Erythroblast (primary cell): ENCODE results near the gene DNAJC1.
"Not testable (repeated sequence)": the region's sequence is repeated elsewhere in the genome, so short reads cannot be mapped to it uniquely, and the experiment has no call there.

Experiments
- DNase-seq, 2 experiments: peaks; one replicate each; lab custom pipeline; 2025; lab: John Stamatoyannopoulos, UW
- GATA1 ChIP-seq: IDR thresholded peaks from 2 replicates; pipeline ENCODE4 v1.6.1; 2011; ENCODE audit warnings: low read depth, mild to moderate bottlenecking, control low read depth, low read length, moderate library complexity
- POLR2A ChIP-seq: IDR thresholded peaks from 2 replicates; pipeline ENCODE4 v1.6.1; 2011; ENCODE audit warnings: mild to moderate bottlenecking, low read length

DNAJC1 gene

GRCh38 chr10:22022257-22023032 is 18.9 kb upstream of the DNAJC1 start:
- TF ChIP-seq POLR2A, result no peak
- TF ChIP-seq GATA1, result no peak
- DNase-seq, result peak in 1 of 2 experiments; percentile 14

GRCh38 chr10:22021144-22021543 is 17.6 kb upstream of the DNAJC1 start:
- not testable (repeated sequence) for DNase-seq

GRCh38 chr10:22017283-22018020 is 13.9 kb upstream of the DNAJC1 start:
- DNase-seq, result peak; percentile 11 to 71
- TF ChIP-seq POLR2A, result no peak
- no peak for TF ChIP-seq GATA1

- TF ChIP-seq GATA1, result no peak
- no peak for DNase-seq
Observed at GRCh38 chr10:22016046-22016705, 12.6 kb upstream of the DNAJC1 start.

GRCh38 chr10:22010973-22011408 is 7.5 kb upstream of the DNAJC1 start:
- TF ChIP-seq GATA1 (no peak), POLR2A (no peak)
- peak; percentile 15 to 52 for DNase-seq

GRCh38 chr10:22010539-22010938 is 7.0 kb upstream of the DNAJC1 start:
- TF ChIP-seq GATA1, result no peak
- TF ChIP-seq POLR2A, result no peak
- DNase-seq, result no peak

- TF ChIP-seq GATA1 (no peak), POLR2A (no peak)
- DNase-seq, result no peak
Observed at GRCh38 chr10:22006379-22006884, 2.9 kb upstream of the DNAJC1 start.

GRCh38 chr10:22005763-22006162 is 2.2 kb upstream of the DNAJC1 start:
- no peak for DNase-seq

GRCh38 chr10:22003964-22004281 is 393 bp upstream of the DNAJC1 start:
- no peak for DNase-seq
- no peak for TF ChIP-seq GATA1
- TF ChIP-seq POLR2A, result no peak

More at GRCh38 chr10:22005763-22006162, 2.2 kb upstream of the DNAJC1 start:
- TF ChIP-seq POLR2A (no peak), GATA1 (no peak)

GRCh38 chr10:22002591-22003176 is 846 bp downstream of the DNAJC1 start:
- TF ChIP-seq GATA1 (no peak), POLR2A (no peak)
- DNase-seq, result peak; percentile 51 to 80

- no peak for DNase-seq
- TF ChIP-seq POLR2A (no peak), GATA1 (no peak)
Observed at GRCh38 chr10:21995557-21995956, 8.0 kb downstream of the DNAJC1 start.

GRCh38 chr10:21993360-21994001 is 10.0 kb downstream of the DNAJC1 start:
- DNase-seq, result peak; percentile 54 to 70

GRCh38 chr10:21991785-21992184 is 11.7 kb downstream of the DNAJC1 start:
- no peak for TF ChIP-seq GATA1
- no peak for TF ChIP-seq POLR2A
- DNase-seq, result no peak

More at GRCh38 chr10:21993360-21994001, 10.0 kb downstream of the DNAJC1 start:
- TF ChIP-seq POLR2A (no peak), GATA1 (no peak)

GRCh38 chr10:21990449-21990848 is 13.1 kb downstream of the DNAJC1 start:
- no peak for DNase-seq
- TF ChIP-seq GATA1 (no peak), POLR2A (no peak)
